Loucy (cell line): ENCODE data around the gene RANBP6.

Experiments
- H2AFZ ChIP-seq: fragments of 200-600 bp; sonication (generic); 2 replicates; pipeline ENCODE4 v1.6.0; 2016; ENCODE audit warnings: antibody characterized with exemption, mild to moderate bottlenecking, low read length, moderate library complexity
- H3F3A ChIP-seq: fragments of 200-600 bp; 2 replicates; pipeline ENCODE4 v1.6.0; 2016; ENCODE audit warnings: antibody characterized with exemption, low read depth, mild to moderate bottlenecking
- H3K27me3 ChIP-seq: fragments of 200-600 bp; sonication (generic); 2 replicates; pipeline ENCODE4 v1.6.1; 2014; ENCODE audit warnings: low read length, mild to moderate bottlenecking; ENCODE audit not compliant: insufficient read depth, poor library complexity, severe bottlenecking
- H3K36me3 ChIP-seq: fragments of 200-600 bp; sonication (generic); 2 replicates; pipeline ENCODE4 v1.6.1; 2016; ENCODE audit warnings: low read length; ENCODE audit not compliant: insufficient read depth
- H3K4me1 ChIP-seq: fragments of 200-600 bp; sonication (generic); 2 replicates; pipeline ENCODE4 v1.5.1; 2014; ENCODE audit warnings: low read length, mild to moderate bottlenecking; ENCODE audit not compliant: insufficient read depth, poor library complexity, severe bottlenecking
- H3K4me2 ChIP-seq: fragments of 200-600 bp; sonication (generic); 2 replicates; pipeline ENCODE4 v1.6.0; 2014; ENCODE audit warnings: antibody characterized with exemption, low read length, low read depth, mild to moderate bottlenecking; ENCODE audit not compliant: poor library complexity, severe bottlenecking
- H3K4me3 ChIP-seq: fragments of 200-600 bp; sonication (generic); 2 replicates; pipeline ENCODE4 v1.5.1; 2014; ENCODE audit warnings: low read length, mild to moderate bottlenecking, mixed read lengths; ENCODE audit not compliant: poor library complexity, severe bottlenecking
- H3K79me2 ChIP-seq: fragments of 200-600 bp; sonication (generic); 2 replicates; pipeline ENCODE4 v1.6.1; 2014; ENCODE audit warnings: low read length; ENCODE audit not compliant: insufficient read depth
- H3K9ac ChIP-seq: fragments of 200-600 bp; sonication (generic); 2 replicates; pipeline ENCODE4 v1.6.0; 2014; ENCODE audit warnings: mild to moderate bottlenecking, low read depth, low read length, moderate library complexity; ENCODE audit not compliant: poor library complexity, severe bottlenecking
- H3K9me2 ChIP-seq: fragments of 200-600 bp; sonication (generic); replicated peaks from 2 replicates; pipeline ENCODE4 v1.6.1; 2016; ENCODE audit warnings: low read depth, low read length, mixed read lengths
- H3K9me3 ChIP-seq: fragments of 200-600 bp; sonication (generic); 2 replicates; pipeline ENCODE4 v1.6.1; 2014; ENCODE audit warnings: mild to moderate bottlenecking, antibody characterized with exemption, low read length, low read depth; ENCODE audit not compliant: insufficient read depth
- H4K20me1 ChIP-seq: fragments of 200-600 bp; sonication (generic); 2 replicates; pipeline ENCODE4 v1.6.0; 2014; ENCODE audit warnings: antibody characterized with exemption, low read length, mild to moderate bottlenecking; ENCODE audit not compliant: insufficient read depth, poor library complexity, severe bottlenecking
- EZH2phosphoT487 ChIP-seq: fragments of 200-600 bp; IDR thresholded peaks from 2 replicates; pipeline ENCODE4 v1.6.1; 2018; ENCODE audit warnings: antibody characterized with exemption, mild to moderate bottlenecking, moderate library complexity, borderline replicate concordance
- TF ChIP-seq, protein P1 (sequence below): fragments of 200-600 bp; sonication (generic); conservative IDR thresholded peaks from 2 replicates; pipeline ENCODE4 v1.5.1; 2014; ENCODE audit warnings: mild to moderate bottlenecking, antibody characterized with exemption, low read length

Gene RANBP6

GRCh38 chr9:6036391-6036790, 21.0 kb upstream of the RANBP6 start:
- H3K9ac ChIP-seq, result no peak overlapping the region
- H3K27me3 ChIP-seq, result peaks cover 5% of the 10 kb centered on the region
- H3K36me3 ChIP-seq, result no peaks in the 10 kb centered on the region
- H3K9me3 ChIP-seq, result no peaks in the 10 kb centered on the region
- H3K4me3 ChIP-seq, result no peak overlapping the region
- no peaks in the 10 kb centered on the region for H3K9me2 ChIP-seq
- H3K79me2 ChIP-seq, result no peaks in the 10 kb centered on the region
- H4K20me1 ChIP-seq, result no peaks in the 10 kb centered on the region
- H3K4me2 ChIP-seq, result no peak overlapping the region
- peak overlapping the region; percentile 27; the same call in 1 of the 2 replicates for H2AFZ ChIP-seq
- no peaks in the 10 kb centered on the region for H3F3A ChIP-seq
- H3K4me1 ChIP-seq, result peaks cover 4% of the 10 kb centered on the region
- TF ChIP-seq, protein P1, sequence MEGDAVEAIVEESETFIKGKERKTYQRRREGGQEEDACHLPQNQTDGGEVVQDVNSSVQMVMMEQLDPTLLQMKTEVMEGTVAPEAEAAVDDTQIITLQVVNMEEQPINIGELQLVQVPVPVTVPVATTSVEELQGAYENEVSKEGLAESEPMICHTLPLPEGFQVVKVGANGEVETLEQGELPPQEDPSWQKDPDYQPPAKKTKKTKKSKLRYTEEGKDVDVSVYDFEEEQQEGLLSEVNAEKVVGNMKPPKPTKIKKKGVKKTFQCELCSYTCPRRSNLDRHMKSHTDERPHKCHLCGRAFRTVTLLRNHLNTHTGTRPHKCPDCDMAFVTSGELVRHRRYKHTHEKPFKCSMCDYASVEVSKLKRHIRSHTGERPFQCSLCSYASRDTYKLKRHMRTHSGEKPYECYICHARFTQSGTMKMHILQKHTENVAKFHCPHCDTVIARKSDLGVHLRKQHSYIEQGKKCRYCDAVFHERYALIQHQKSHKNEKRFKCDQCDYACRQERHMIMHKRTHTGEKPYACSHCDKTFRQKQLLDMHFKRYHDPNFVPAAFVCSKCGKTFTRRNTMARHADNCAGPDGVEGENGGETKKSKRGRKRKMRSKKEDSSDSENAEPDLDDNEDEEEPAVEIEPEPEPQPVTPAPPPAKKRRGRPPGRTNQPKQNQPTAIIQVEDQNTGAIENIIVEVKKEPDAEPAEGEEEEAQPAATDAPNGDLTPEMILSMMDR, result no peak
- no peak for TF ChIP-seq EZH2phosphoT487

- Histone ChIP-seq H3K9me3 (no peaks in the 10 kb centered on the region), H3K36me3 (no peaks in the 10 kb centered on the region), H3K79me2 (no peaks in the 10 kb centered on the region), H3K9me2 (no peaks in the 10 kb centered on the region), H3K4me3 (no peak overlapping the region), H3K4me1 (peaks cover 4% of the 10 kb centered on the region), H4K20me1 (no peaks in the 10 kb centered on the region), H2AFZ (no peak overlapping the region), H3K9ac (no peak overlapping the region), H3K27me3 (no peaks in the 10 kb centered on the region), H3K4me2 (no peak overlapping the region), H3F3A (no peaks in the 10 kb centered on the region)
- TF ChIP-seq, protein P1, result no peak
- TF ChIP-seq EZH2phosphoT487, result no peak
Observed at GRCh38 chr9:6034954-6035353, 19.5 kb upstream of the RANBP6 start.

GRCh38 chr9:6029604-6030274, 14.3 kb upstream of the RANBP6 start:
- no peaks in the 10 kb centered on the region for H3K36me3 ChIP-seq
- TF ChIP-seq, protein P1, result no peak
- no peak for TF ChIP-seq EZH2phosphoT487
- no peaks in the 10 kb centered on the region for H4K20me1 ChIP-seq
- no peak overlapping the region for H3K4me3 ChIP-seq
- no peak overlapping the region for H2AFZ ChIP-seq
- no peak overlapping the region for H3K4me2 ChIP-seq
- H3K79me2 ChIP-seq, result no peaks in the 10 kb centered on the region
- H3K4me1 ChIP-seq, result no peaks in the 10 kb centered on the region
- H3K9ac ChIP-seq, result no peak overlapping the region
- H3K27me3 ChIP-seq, result no peaks in the 10 kb centered on the region
- H3F3A ChIP-seq, result no peaks in the 10 kb centered on the region
- H3K9me3 ChIP-seq, result no peaks in the 10 kb centered on the region
- H3K9me2 ChIP-seq, result no peaks in the 10 kb centered on the region
